Fibroblast of lung (primary cell): ENCODE data around the gene DTD1. TPM values are rescaled to one million over a fixed set of nuclear protein-coding genes. Genes with fewer than 3 reads are reported as not detected.
A peak's percentile ranks its signal among the peaks of the same experiment; 100 is the strongest.

Experiments
- DNase-seq, 2 donors: peaks; one replicate each; pipeline versions ENCODE4 v3.0.0 to v3.0.0-alpha.2; 2010; ENCODE audit warnings: low read depth in 2 of 2
- H2AFZ ChIP-seq: 2 replicates; pipeline ENCODE4 v1.5.1; 2012; ENCODE audit warnings: low read length, control low read depth, inconsistent platforms
- H3K27ac ChIP-seq: 2 replicates; pipeline ENCODE4 v1.5.1; 2011; ENCODE audit warnings: low read length, control low read depth; ENCODE audit not compliant: insufficient read depth
- H3K27me3 ChIP-seq: 2 replicates; pipeline ENCODE4 v1.5.1; 2011; ENCODE audit warnings: mild to moderate bottlenecking, low read length; ENCODE audit not compliant: control insufficient read depth, insufficient read depth
- H3K36me3 ChIP-seq: 2 replicates; pipeline ENCODE4 v1.5.1; 2011; ENCODE audit warnings: low read length; ENCODE audit not compliant: control insufficient read depth, insufficient read depth
- H3K4me1 ChIP-seq: 2 replicates; pipeline ENCODE4 v1.5.1; 2011; ENCODE audit warnings: low read length; ENCODE audit not compliant: control insufficient read depth, insufficient read depth; ENCODE audit errors: extremely low read depth
- H3K4me2 ChIP-seq: 2 replicates; pipeline ENCODE4 v1.5.1; 2011; ENCODE audit warnings: low read length, control low read depth; ENCODE audit not compliant: insufficient read depth; ENCODE audit errors: extremely low read depth
- H3K4me3 ChIP-seq, 4 experiments: fragments of 200-600 bp in 1 of 4; sonication (generic) in 1 of 4; replicated peaks in 1 of 4; 2 replicates each; pipeline ENCODE4 v1.5.1; 2011 to 2016; ENCODE audit warnings: low read length in 4 of 4, low read depth in 3 of 4, mild to moderate bottlenecking in 3 of 4, control low read depth in 2 of 4, inconsistent platforms in 1 of 4, mixed read lengths in 1 of 4; ENCODE audit not compliant: insufficient read depth in 1 of 4; ENCODE audit errors: control extremely low read depth in 1 of 4
- H3K79me2 ChIP-seq: 2 replicates; pipeline ENCODE4 v1.5.1; 2012; ENCODE audit warnings: mild to moderate bottlenecking, low read length, inconsistent platforms; ENCODE audit not compliant: control insufficient read depth, insufficient read depth
- H3K9ac ChIP-seq: 2 replicates; pipeline ENCODE4 v1.5.1; 2011; ENCODE audit warnings: mild to moderate bottlenecking, low read length, control low read depth; ENCODE audit not compliant: insufficient read depth
- H3K9me3 ChIP-seq: 2 replicates; pipeline ENCODE4 v1.5.1; 2012; ENCODE audit warnings: low read depth, low read length; ENCODE audit not compliant: control insufficient read depth, insufficient read depth
- H4K20me1 ChIP-seq: 2 replicates; pipeline ENCODE4 v1.5.1; 2011; ENCODE audit warnings: low read length; ENCODE audit not compliant: control insufficient read depth, insufficient read depth; ENCODE audit errors: extremely low read depth
- CTCF ChIP-seq, 2 donors: IDR thresholded peaks in 1 of 2; conservative IDR thresholded peaks in 1 of 2; 1 replicate in 1 of 2; 2 replicates in 1 of 2; pipeline ENCODE4 v1.5.1; 2011 to 2012; ENCODE audit warnings: low read length in 2 of 2, control low read depth in 1 of 2, inconsistent platforms in 1 of 2, low read depth in 1 of 2, mild to moderate bottlenecking in 1 of 2
- EZH2 ChIP-seq: IDR thresholded peaks from 2 replicates; pipeline ENCODE4 v1.5.1; 2012; ENCODE audit warnings: low read length, control low read depth, mild to moderate bottlenecking; ENCODE audit errors: missing control alignments
- polyA plus RNA-seq, 2 donors: library from polyadenylated mRNA; depleted of rRNA in 1 of 2; stranded (reverse) in 1 of 2; unstranded in 1 of 2; fragments of >200 nt; gene quantifications; 2 replicates each; pipeline ENCODE4 v1.2.1, GENCODE V29; 2011 to 2012; ENCODE audit warnings: missing spikeins in 1 of 2
- total RNA-seq: library from RNA; depleted of rRNA; stranded (reverse); fragments of >200 nt; gene quantifications from 2 replicates; pipeline ENCODE4 v1.2.1, GENCODE V29; 2014

The DTD1 gene
- total and polyA plus RNA-seq, 2 donors (not counting 1 experiment from before 2014, with no cell fraction given): 60.8 to 71.0 TPM

- Histone ChIP-seq H3K4me1 (peaks cover 2% of the 10 kb centered on the region), H3K36me3 (no peaks in the 10 kb centered on the region), H3K4me3 (no peak overlapping the region), H2AFZ (no peak overlapping the region), H3K79me2 (no peaks in the 10 kb centered on the region), H4K20me1 (no peaks in the 10 kb centered on the region), H3K4me2 (no peak overlapping the region), H3K9me3 (no peaks in the 10 kb centered on the region), H3K27me3 (no peaks in the 10 kb centered on the region), H3K9ac (no peak overlapping the region), H3K27ac (no peak overlapping the region)
- DNase-seq: no peak
- TF ChIP-seq CTCF (conservative IDR thresholded peaks at IDR 0.05 in 1 of 2, IDR thresholded peaks at IDR 0.05 in 1 of 2; ENCODE audit: low read depth in 1 of 2, low read length in 2 of 2) (no peak), EZH2 (no peak)
These were observed 129.2 kb downstream of the DTD1 start for GRCh38 chr20:18717062-18717461.

- Histone ChIP-seq H3K27me3 (no peaks in the 10 kb centered on the region), H3K79me2 (no peaks in the 10 kb centered on the region), H3K4me1 (peaks cover 5% of the 10 kb centered on the region), H4K20me1 (no peaks in the 10 kb centered on the region), H3K9ac (no peak overlapping the region), H3K9me3 (no peaks in the 10 kb centered on the region), H3K27ac (no peak overlapping the region), H3K4me3 (no peak overlapping the region), H3K4me2 (no peak overlapping the region), H3K36me3 (no peaks in the 10 kb centered on the region), H2AFZ (no peak overlapping the region)
- no peak for TF ChIP-seq EZH2
- TF ChIP-seq CTCF (conservative IDR thresholded peaks at IDR 0.05 in 1 of 2, IDR thresholded peaks at IDR 0.05 in 1 of 2; ENCODE audit: low read depth in 1 of 2, low read length in 2 of 2): no peak
- no peak for DNase-seq
These were observed 130.3 kb downstream of the DTD1 start for GRCh38 chr20:18718129-18718528.

DNA sequence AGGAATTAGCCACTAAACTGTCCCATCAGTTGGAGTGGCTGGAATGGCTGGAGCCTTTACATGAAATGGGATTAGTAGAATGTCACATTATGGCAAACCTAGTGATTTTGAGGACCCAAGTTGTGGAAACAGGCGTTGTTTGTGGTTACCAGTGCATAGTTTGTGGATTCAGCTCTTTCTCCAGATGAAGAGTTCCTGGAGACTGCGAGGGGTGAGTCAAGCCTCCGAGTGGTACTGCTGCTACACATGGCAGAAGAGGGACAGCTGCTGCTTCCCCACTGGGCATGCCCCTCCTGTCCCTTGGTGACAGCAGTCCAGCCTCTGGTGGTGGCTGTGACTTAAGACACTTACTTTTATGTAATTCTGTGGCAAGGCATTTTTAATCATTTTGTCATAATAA lies 131.6 kb downstream of the DTD1 start:
- no peaks in the 10 kb centered on the region for H3K9me3 ChIP-seq
- no peaks in the 10 kb centered on the region for H4K20me1 ChIP-seq
- peak; percentile 36 to 75 for DNase-seq
- no peak for TF ChIP-seq EZH2
- TF ChIP-seq CTCF (conservative IDR thresholded peaks at IDR 0.05 in 1 of 2, IDR thresholded peaks at IDR 0.05 in 1 of 2; ENCODE audit: low read depth in 1 of 2, low read length in 2 of 2): no peak
- H3K79me2 ChIP-seq: no peaks in the 10 kb centered on the region
- H3K36me3 ChIP-seq: no peaks in the 10 kb centered on the region
- no peak overlapping the region for H3K4me2 ChIP-seq
- H2AFZ ChIP-seq: no peak overlapping the region
- no peaks in the 10 kb centered on the region for H3K27me3 ChIP-seq
- H3K9ac ChIP-seq: no peak overlapping the region
- no peak overlapping the region for H3K27ac ChIP-seq
- H3K4me3 ChIP-seq: no peak overlapping the region
- peaks cover 5% of the 10 kb centered on the region for H3K4me1 ChIP-seq
